Mononuclear cell (primary cell): Measurements from ENCODE around the gene TNFRSF18. TPM values are rescaled to one million over a fixed set of nuclear protein-coding genes. Genes with fewer than 3 reads are reported as not detected.

Experiments used
- H3K27me3 ChIP-seq: 2 replicates; pipeline ENCODE4 v1.6.0; 2011; ENCODE audit warnings: low read length, control low read depth; ENCODE audit not compliant: insufficient read depth
- H3K4me1 ChIP-seq: 2 replicates; pipeline ENCODE4 v1.5.1; 2011; ENCODE audit warnings: mild to moderate bottlenecking, low read length, control low read depth; ENCODE audit not compliant: insufficient read depth
- H3K4me3 ChIP-seq: 2 replicates; pipeline ENCODE4 v1.5.1; 2011; ENCODE audit warnings: mild to moderate bottlenecking, low read length, moderate library complexity
- H3K9me3 ChIP-seq: 2 replicates; pipeline ENCODE4 v1.5.1; 2011; ENCODE audit warnings: low read depth, mild to moderate bottlenecking, control low read depth, low read length
- total RNA-seq: library from RNA; depleted of rRNA; stranded (reverse); fragments of >200 nt; gene quantifications from one replicate; pipeline ENCODE4 v1.2.3, GENCODE V29; 2012

The TNFRSF18 gene
- total RNA-seq, 1 donor = 1.2 TPM

GRCh38 chr1:1213345-1214265 lies 7.2 kb upstream of the TNFRSF18 start, which contains the start of gene TNFRSF4:
Gene TNFRSF4, minus strand, starts transcription at chr1:1214153. Its CDS starts 26 bp downstream, at chr1:1214127.
- H3K9me3 ChIP-seq = no peaks in the 10 kb centered on the region
- peaks cover 59% of the 10 kb centered on the region for H3K4me1 ChIP-seq
- no peaks in the 10 kb centered on the region for H3K27me3 ChIP-seq
- H3K4me3 ChIP-seq = peak within 1 kb of the TSS; percentile 6

GRCh38 chr1:1212780-1213344 lies 6.5 kb upstream of the TNFRSF18 start:
- H3K9me3 ChIP-seq = no peaks in the 10 kb centered on the region
- no peaks in the 10 kb centered on the region for H3K27me3 ChIP-seq
- peak overlapping the region; percentile 6 for H3K4me3 ChIP-seq
- H3K4me1 ChIP-seq = peaks cover 59% of the 10 kb centered on the region

- no peak overlapping the region for H3K4me3 ChIP-seq
- H3K4me1 ChIP-seq = peaks cover 65% of the 10 kb centered on the region
- H3K27me3 ChIP-seq = peaks cover 9% of the 10 kb centered on the region
- H3K9me3 ChIP-seq = no peaks in the 10 kb centered on the region
These were observed 5.4 kb upstream of the TNFRSF18 start for GRCh38 chr1:1211541-1212441.

GRCh38 chr1:1210726-1211540 lies 4.5 kb upstream of the TNFRSF18 start:
- Histone ChIP-seq H3K9me3 (no peaks in the 10 kb centered on the region), H3K4me3 (no peak overlapping the region), H3K27me3 (peaks cover 13% of the 10 kb centered on the region), H3K4me1 (peaks cover 67% of the 10 kb centered on the region)

GRCh38 chr1:1208713-1209433 lies 2.5 kb upstream of the TNFRSF18 start:
- H3K4me3 ChIP-seq = no peak overlapping the region
- H3K4me1 ChIP-seq = peaks cover 52% of the 10 kb centered on the region
- peaks cover 13% of the 10 kb centered on the region for H3K27me3 ChIP-seq
- no peaks in the 10 kb centered on the region for H3K9me3 ChIP-seq

- Histone ChIP-seq H3K27me3 (peaks cover 13% of the 10 kb centered on the region), H3K4me1 (peaks cover 41% of the 10 kb centered on the region), H3K9me3 (no peaks in the 10 kb centered on the region), H3K4me3 (no peak overlapping the region)
These were observed 1.1 kb upstream of the TNFRSF18 start for GRCh38 chr1:1207571-1207892.

- no peaks in the 10 kb centered on the region for H3K9me3 ChIP-seq
- no peak overlapping the region for H3K4me3 ChIP-seq
- H3K27me3 ChIP-seq = peaks cover 13% of the 10 kb centered on the region
- H3K4me1 ChIP-seq = peaks cover 38% of the 10 kb centered on the region
These were observed 657 bp upstream of the TNFRSF18 start for GRCh38 chr1:1206966-1207531.

- Histone ChIP-seq H3K9me3 (no peaks in the 10 kb centered on the region), H3K27me3 (peaks cover 13% of the 10 kb centered on the region), H3K4me1 (peaks cover 37% of the 10 kb centered on the region), H3K4me3 (peak overlapping the region; percentile 19)
These were observed 520 bp downstream of the TNFRSF18 start for GRCh38 chr1:1205769-1206375.

- peaks cover 13% of the 10 kb centered on the region for H3K27me3 ChIP-seq
- H3K4me1 ChIP-seq = peaks cover 41% of the 10 kb centered on the region
- no peaks in the 10 kb centered on the region for H3K9me3 ChIP-seq
- H3K4me3 ChIP-seq = no peak overlapping the region
These were observed 1.2 kb downstream of the TNFRSF18 start for GRCh38 chr1:1204998-1205768.

- Histone ChIP-seq H3K4me3 (no peak overlapping the region), H3K9me3 (no peaks in the 10 kb centered on the region), H3K27me3 (peaks cover 13% of the 10 kb centered on the region), H3K4me1 (peaks cover 41% of the 10 kb centered on the region)
These were observed 1.9 kb downstream of the TNFRSF18 start for GRCh38 chr1:1204425-1204920.

GRCh38 chr1:1203561-1204424 lies 2.6 kb downstream of the TNFRSF18 start:
- peaks cover 13% of the 10 kb centered on the region for H3K27me3 ChIP-seq
- no peaks in the 10 kb centered on the region for H3K9me3 ChIP-seq
- peaks cover 35% of the 10 kb centered on the region for H3K4me1 ChIP-seq
- H3K4me3 ChIP-seq = no peak overlapping the region
